ENCODE data around the gene MTSS2. TPM values are rescaled to one million over a fixed set of nuclear protein-coding genes. Genes with fewer than 3 reads are reported as not detected.
A peak's percentile ranks its signal among the peaks of the same experiment; 100 is the strongest.

Gene MTSS2
- total RNA-seq, 1 donor from 2014 or later = 82.6 TPM

GRCh38 chr16:70683146-70683944, 2.5 kb downstream of the MTSS2 start:
- H3K9me3 Mint-ChIP-seq (ENCODE audit: unreplicated experiment) = no peaks in the 10 kb centered on the region
- peaks cover 4% of the 10 kb centered on the region for H3K36me3 Mint-ChIP-seq (ENCODE audit: low read depth, unreplicated experiment)
- H3K27me3 Mint-ChIP-seq (ENCODE audit: unreplicated experiment) = peaks cover 19% of the 10 kb centered on the region
- H3K4me3 Mint-ChIP-seq (ENCODE audit: unreplicated experiment) = no peak overlapping the region
- no peak for DNase-seq (ENCODE audit: low spot score)
- TF ChIP-seq CTCF (IDR thresholded peaks at IDR 0.05; ENCODE audit: unreplicated experiment) = no peak
- no peak overlapping the region for H3K27ac Mint-ChIP-seq (ENCODE audit: unreplicated experiment)
- peaks cover 32% of the 10 kb centered on the region for H3K4me1 Mint-ChIP-seq (ENCODE audit: unreplicated experiment)

DNA sequence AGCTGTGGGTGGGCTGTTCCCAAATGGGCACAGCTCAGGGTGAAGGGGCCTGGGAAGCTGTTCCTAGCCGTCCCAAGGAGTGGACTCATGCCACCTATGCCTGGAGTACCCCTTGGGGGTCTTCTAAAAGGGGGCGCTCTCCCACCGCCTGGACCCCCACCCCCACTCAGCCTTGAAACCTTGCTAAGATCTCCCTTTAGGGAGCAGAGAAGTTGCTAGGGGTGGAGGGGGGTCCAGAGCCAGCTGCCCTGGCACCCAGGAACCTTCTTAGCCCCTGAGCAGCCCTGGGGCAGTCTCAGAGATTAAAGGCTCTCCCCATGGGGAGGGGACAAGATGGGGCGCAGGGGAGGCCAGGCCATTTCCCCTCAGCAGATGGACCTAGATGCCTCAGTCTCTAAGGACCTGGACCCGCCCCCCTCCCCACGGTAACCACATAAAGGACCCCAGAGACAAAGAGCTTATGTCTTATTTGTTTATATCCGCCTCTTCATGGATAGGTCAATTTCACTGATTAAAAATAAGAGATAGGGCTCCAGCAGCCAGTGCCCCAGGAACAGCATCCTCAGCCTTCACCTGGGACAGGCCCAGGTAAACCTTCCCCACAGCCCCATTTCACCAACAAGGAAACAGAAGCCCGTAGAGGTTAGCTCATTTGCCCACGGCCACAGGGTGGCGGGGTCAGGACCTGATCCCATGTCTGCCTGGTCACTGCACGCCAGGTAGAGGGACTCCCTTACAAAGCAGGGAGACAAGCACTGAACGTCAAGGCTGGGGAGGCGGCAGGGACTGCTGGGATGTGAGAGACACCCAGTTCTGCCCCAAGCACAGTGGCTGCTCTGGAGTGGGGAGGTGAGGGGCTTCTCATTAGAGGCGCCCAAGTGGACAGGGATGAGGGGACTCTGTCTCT, 3.4 kb downstream of the MTSS2 start:
- TF ChIP-seq CTCF (IDR thresholded peaks at IDR 0.05; ENCODE audit: unreplicated experiment) = no peak
- Mint-ChIP-seq H3K4me3 (ENCODE audit: unreplicated experiment) (peak overlapping the region; percentile 31), H3K27ac (ENCODE audit: unreplicated experiment) (peak overlapping the region; percentile 48), H3K36me3 (ENCODE audit: low read depth, unreplicated experiment) (peaks cover 4% of the 10 kb centered on the region), H3K27me3 (ENCODE audit: unreplicated experiment) (peaks cover 18% of the 10 kb centered on the region), H3K4me1 (ENCODE audit: unreplicated experiment) (peaks cover 28% of the 10 kb centered on the region), H3K9me3 (ENCODE audit: unreplicated experiment) (no peaks in the 10 kb centered on the region)
- no peak for DNase-seq (ENCODE audit: low spot score)

- H3K4me1 Mint-ChIP-seq (ENCODE audit: unreplicated experiment) = peaks cover 19% of the 10 kb centered on the region
- TF ChIP-seq CTCF (IDR thresholded peaks at IDR 0.05; ENCODE audit: unreplicated experiment) = no peak
- peaks cover 5% of the 10 kb centered on the region for H3K36me3 Mint-ChIP-seq (ENCODE audit: low read depth, unreplicated experiment)
- no peak overlapping the region for H3K4me3 Mint-ChIP-seq (ENCODE audit: unreplicated experiment)
- H3K27ac Mint-ChIP-seq (ENCODE audit: unreplicated experiment) = no peak overlapping the region
- peaks cover 11% of the 10 kb centered on the region for H3K27me3 Mint-ChIP-seq (ENCODE audit: unreplicated experiment)
- DNase-seq (ENCODE audit: low spot score) = no peak
- no peaks in the 10 kb centered on the region for H3K9me3 Mint-ChIP-seq (ENCODE audit: unreplicated experiment)
Observed at GRCh38 chr16:70681382-70682238, 4.2 kb downstream of the MTSS2 start.

GRCh38 chr16:70680495-70681381, 5.1 kb downstream of the MTSS2 start:
- peaks cover 14% of the 10 kb centered on the region for H3K36me3 Mint-ChIP-seq (ENCODE audit: low read depth, unreplicated experiment)
- no peaks in the 10 kb centered on the region for H3K9me3 Mint-ChIP-seq (ENCODE audit: unreplicated experiment)
- peaks cover 6% of the 10 kb centered on the region for H3K27me3 Mint-ChIP-seq (ENCODE audit: unreplicated experiment)
- H3K4me3 Mint-ChIP-seq (ENCODE audit: unreplicated experiment) = no peak overlapping the region
- TF ChIP-seq CTCF (IDR thresholded peaks at IDR 0.05; ENCODE audit: unreplicated experiment) = no peak
- peaks cover 15% of the 10 kb centered on the region for H3K4me1 Mint-ChIP-seq (ENCODE audit: unreplicated experiment)
- H3K27ac Mint-ChIP-seq (ENCODE audit: unreplicated experiment) = no peak overlapping the region
- peak; percentile 45 for DNase-seq (ENCODE audit: low spot score)
